Panc1 (cell line): ENCODE data around the gene CROCC2. TPM values are rescaled to one million over a fixed set of nuclear protein-coding genes. Genes with fewer than 3 reads are reported as not detected.

Experiments
- ATAC-seq: fragments of 200-7000 bp; cut with Tn5 transposase; 2 replicates; pipeline ENCODE4 v1.9.1; 2020; ENCODE audit warnings: mild to moderate bottlenecking, moderate library complexity
- BruUV-seq: library from RNA; stranded (reverse); fragments of 400-500 nt; replicated peaks from 2 replicates; lab custom pipeline; 2021; lab: Mats Ljungman, UMichigan
- CTCF ChIA-PET: fragments of 300-600 bp; sonication (Branson Sonifier 250); formaldehyde crosslinking; loops from one replicate; lab custom pipeline; 2022; ENCODE audit warnings: antibody characterized with exemption; lab: Charles Lee
- POLR2A ChIA-PET: fragments of 300-600 bp; sonication (Branson Sonifier 250); formaldehyde crosslinking; loops from one replicate; lab custom pipeline; 2022; ENCODE audit warnings: antibody characterized with exemption; lab: Charles Lee
- DNase-seq: peaks from one replicate; pipeline ENCODE4 v3.0.0-alpha.2; 2010; ENCODE audit warnings: low read depth, low spot score
- H3K27ac ChIP-seq: 2 replicates; pipeline ENCODE4 v1.5.1; 2011; ENCODE audit warnings: mild to moderate bottlenecking, low read length, inconsistent platforms
- H3K27me3 ChIP-seq: fragments of 200-500 bp; sonication (Bioruptor generic); 2 replicates; pipeline ENCODE4 v1.6.0; 2014; ENCODE audit warnings: low read length, inconsistent platforms; ENCODE audit not compliant: control insufficient read depth, insufficient read depth
- H3K36me3 ChIP-seq: fragments of 200-500 bp; sonication (Bioruptor generic); 2 replicates; pipeline ENCODE4 v1.5.1; 2014; ENCODE audit warnings: inconsistent platforms, mild to moderate bottlenecking, low read length, moderate library complexity; ENCODE audit not compliant: control insufficient read depth, insufficient read depth
- H3K4me1 ChIP-seq: 2 replicates; pipeline ENCODE4 v1.5.1; 2011; ENCODE audit warnings: inconsistent platforms, mild to moderate bottlenecking, low read length, moderate library complexity; ENCODE audit not compliant: control insufficient read depth, insufficient read depth
- H3K4me3 ChIP-seq, 2 experiments: 2 replicates each; pipeline ENCODE4 v1.5.1; 2011 to 2012; ENCODE audit warnings: low read depth in 2 of 2, low read length in 2 of 2, mild to moderate bottlenecking in 2 of 2, inconsistent platforms in 1 of 2, moderate library complexity in 1 of 2
- H3K9me3 ChIP-seq: fragments of 200-500 bp; sonication (Bioruptor generic); 2 replicates; pipeline ENCODE4 v1.5.1; 2014; ENCODE audit warnings: low read depth, mild to moderate bottlenecking, inconsistent platforms, low read length, moderate library complexity; ENCODE audit not compliant: control insufficient read depth, insufficient read depth
- POLR2AphosphoS5 ChIP-seq: IDR thresholded peaks from 2 replicates; pipeline ENCODE4 v1.6.1; 2012; ENCODE audit warnings: mild to moderate bottlenecking, low read depth, low read length, moderate library complexity
- SIN3A ChIP-seq: IDR thresholded peaks from 2 replicates; pipeline ENCODE4 v1.6.1; 2012; ENCODE audit warnings: low read depth, mild to moderate bottlenecking, low read length, moderate library complexity, borderline replicate concordance; ENCODE audit not compliant: insufficient read depth
- TCF7L2 ChIP-seq: IDR thresholded peaks from 2 replicates; pipeline ENCODE4 v1.6.1; 2011; ENCODE audit warnings: mild to moderate bottlenecking, low read depth, low read length, inconsistent platforms
- in situ Hi-C: cut with HindIII; loops from 2 replicates; pipeline ENCODE4 v1.10.0; 2016; ENCODE audit warnings: low sequenced_read_pairs, low pct_unique_long_range_greater_than_20kb
- intact Hi-C: fragments of 100-400 bp; cut with micrococcal nuclease; formaldehyde crosslinking; loops from one replicate; pipeline ENCODE4 v1.10.0; 2022; ENCODE audit not compliant: unreplicated experiment
- total RNA-seq: library from RNA; stranded (reverse); gene quantifications from one replicate; pipeline ENCODE4 v1.2.1, GENCODE V29; 2021; ENCODE audit not compliant: unreplicated experiment
- TF ChIP-seq, protein P1 (sequence below): fragments of 450-650 bp; IDR thresholded peaks from 2 replicates; pipeline ENCODE4 v1.5.1; 2017; ENCODE audit warnings: mild to moderate bottlenecking
- TF ChIP-seq, protein P2 (sequence below), 2 experiments: IDR thresholded peaks; 2 replicates each; pipeline ENCODE4 v1.6.1; 2011 to 2012; ENCODE audit warnings: low read depth in 2 of 2, control low read depth in 1 of 2, low read length in 1 of 2, mild to moderate bottlenecking in 1 of 2, moderate library complexity in 1 of 2; ENCODE audit not compliant: insufficient read depth in 1 of 2

CROCC2 gene
- total RNA-seq, 1 experiment from 2014 or later = 0.23 TPM

DNA sequence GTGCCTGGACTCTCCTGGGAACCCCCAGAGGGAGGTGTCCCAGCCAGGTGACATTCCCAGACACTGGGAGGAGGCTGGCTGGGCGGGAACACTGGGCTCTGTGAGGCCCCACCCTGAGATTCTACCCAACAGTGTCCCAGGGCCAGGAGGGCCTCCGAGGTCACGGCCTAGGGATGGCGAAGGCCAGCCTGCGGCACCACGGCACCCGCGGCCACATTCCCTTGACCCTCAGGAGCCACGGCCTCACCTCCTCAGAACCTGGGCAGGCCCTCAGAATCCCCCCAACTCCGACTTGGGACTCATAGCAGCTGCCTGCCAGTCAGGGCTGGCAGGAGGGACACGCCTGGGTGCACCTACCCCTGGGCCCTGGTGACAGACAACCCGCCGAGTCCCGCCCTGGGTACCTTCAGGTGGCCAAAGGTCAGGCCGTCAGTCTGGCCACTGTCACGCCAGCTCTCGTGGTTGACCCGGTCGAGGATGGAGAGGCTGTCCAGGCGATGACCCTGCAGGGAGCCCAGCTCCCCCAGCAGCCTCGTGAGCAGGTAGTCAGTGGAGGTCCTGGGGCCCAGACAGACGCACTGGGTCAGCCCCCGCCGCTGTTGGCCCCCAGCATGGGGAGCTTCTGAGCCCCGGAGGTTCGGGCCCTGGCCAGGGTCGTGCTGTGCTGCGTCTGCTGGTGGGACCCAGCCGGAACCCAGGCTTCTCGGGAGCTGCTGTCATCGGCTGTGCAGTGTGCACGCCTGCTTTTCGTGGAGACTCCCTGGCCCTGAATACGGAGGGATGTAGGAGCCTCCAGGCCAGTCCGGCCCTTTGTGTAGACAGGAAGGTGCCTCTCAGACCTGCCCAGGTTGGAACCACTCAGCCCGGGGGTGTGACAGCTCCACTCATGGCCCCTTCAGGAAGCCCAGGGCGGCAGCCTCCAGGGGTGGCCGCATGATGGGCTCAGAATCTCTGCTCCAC lies 16.3 kb upstream of the CROCC2 start:
- H3K27ac ChIP-seq = no peak overlapping the region
- ChIA-PET POLR2A (no interaction called here), CTCF (interaction anchor here (1.2 kb wide), 1 partner anchor 49 kb away, joined by 3 read pairs; no protein-coding TSS in a partner anchor)
- no peaks in the 10 kb centered on the region for H3K27me3 ChIP-seq
- intact Hi-C loops (no loop called here), in situ Hi-C loops (no loop called here)
- no peak overlapping the region for H3K4me3 ChIP-seq
- TF ChIP-seq, protein P1, sequence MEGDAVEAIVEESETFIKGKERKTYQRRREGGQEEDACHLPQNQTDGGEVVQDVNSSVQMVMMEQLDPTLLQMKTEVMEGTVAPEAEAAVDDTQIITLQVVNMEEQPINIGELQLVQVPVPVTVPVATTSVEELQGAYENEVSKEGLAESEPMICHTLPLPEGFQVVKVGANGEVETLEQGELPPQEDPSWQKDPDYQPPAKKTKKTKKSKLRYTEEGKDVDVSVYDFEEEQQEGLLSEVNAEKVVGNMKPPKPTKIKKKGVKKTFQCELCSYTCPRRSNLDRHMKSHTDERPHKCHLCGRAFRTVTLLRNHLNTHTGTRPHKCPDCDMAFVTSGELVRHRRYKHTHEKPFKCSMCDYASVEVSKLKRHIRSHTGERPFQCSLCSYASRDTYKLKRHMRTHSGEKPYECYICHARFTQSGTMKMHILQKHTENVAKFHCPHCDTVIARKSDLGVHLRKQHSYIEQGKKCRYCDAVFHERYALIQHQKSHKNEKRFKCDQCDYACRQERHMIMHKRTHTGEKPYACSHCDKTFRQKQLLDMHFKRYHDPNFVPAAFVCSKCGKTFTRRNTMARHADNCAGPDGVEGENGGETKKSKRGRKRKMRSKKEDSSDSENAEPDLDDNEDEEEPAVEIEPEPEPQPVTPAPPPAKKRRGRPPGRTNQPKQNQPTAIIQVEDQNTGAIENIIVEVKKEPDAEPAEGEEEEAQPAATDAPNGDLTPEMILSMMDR = no peak
- TF ChIP-seq POLR2AphosphoS5 (no peak), TCF7L2 (no peak), SIN3A (no peak)
- TF ChIP-seq, protein P2, sequence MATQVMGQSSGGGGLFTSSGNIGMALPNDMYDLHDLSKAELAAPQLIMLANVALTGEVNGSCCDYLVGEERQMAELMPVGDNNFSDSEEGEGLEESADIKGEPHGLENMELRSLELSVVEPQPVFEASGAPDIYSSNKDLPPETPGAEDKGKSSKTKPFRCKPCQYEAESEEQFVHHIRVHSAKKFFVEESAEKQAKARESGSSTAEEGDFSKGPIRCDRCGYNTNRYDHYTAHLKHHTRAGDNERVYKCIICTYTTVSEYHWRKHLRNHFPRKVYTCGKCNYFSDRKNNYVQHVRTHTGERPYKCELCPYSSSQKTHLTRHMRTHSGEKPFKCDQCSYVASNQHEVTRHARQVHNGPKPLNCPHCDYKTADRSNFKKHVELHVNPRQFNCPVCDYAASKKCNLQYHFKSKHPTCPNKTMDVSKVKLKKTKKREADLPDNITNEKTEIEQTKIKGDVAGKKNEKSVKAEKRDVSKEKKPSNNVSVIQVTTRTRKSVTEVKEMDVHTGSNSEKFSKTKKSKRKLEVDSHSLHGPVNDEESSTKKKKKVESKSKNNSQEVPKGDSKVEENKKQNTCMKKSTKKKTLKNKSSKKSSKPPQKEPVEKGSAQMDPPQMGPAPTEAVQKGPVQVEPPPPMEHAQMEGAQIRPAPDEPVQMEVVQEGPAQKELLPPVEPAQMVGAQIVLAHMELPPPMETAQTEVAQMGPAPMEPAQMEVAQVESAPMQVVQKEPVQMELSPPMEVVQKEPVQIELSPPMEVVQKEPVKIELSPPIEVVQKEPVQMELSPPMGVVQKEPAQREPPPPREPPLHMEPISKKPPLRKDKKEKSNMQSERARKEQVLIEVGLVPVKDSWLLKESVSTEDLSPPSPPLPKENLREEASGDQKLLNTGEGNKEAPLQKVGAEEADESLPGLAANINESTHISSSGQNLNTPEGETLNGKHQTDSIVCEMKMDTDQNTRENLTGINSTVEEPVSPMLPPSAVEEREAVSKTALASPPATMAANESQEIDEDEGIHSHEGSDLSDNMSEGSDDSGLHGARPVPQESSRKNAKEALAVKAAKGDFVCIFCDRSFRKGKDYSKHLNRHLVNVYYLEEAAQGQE (IDR thresholded peaks at IDR 0.05; ENCODE audit: insufficient read depth in 1 of 2, low read depth in 2 of 2, low read length in 1 of 2) = no peak
- H3K9me3 ChIP-seq = no peaks in the 10 kb centered on the region
- no TSS peak for BruUV-seq
- DNase-seq (no peak), ATAC-seq (no peak)
- peaks cover 6% of the 10 kb centered on the region for H3K4me1 ChIP-seq
- no peaks in the 10 kb centered on the region for H3K36me3 ChIP-seq

DNA sequence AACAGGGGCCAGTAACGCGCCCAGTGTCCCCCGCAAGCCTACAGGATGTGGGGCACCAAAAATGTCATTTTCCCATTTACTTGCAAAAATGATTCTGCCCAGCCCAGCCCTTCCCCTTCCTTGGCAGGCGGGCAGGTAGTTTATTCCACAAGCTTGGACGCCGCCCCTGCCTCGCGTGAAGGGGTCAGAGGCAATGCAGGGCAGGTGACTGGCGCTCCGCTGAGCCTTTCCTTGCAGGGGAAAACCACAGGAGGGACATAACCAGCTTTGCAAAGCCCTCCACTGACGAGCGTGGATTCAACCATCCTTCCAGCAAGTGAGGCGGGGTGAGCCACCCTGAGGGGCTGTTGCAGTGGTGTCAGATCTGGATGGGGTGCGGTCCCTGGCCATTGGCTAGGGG lies 15.4 kb upstream of the CROCC2 start:
- in situ Hi-C loops = no loop called here
- POLR2A ChIA-PET = no interaction called here

More for the DNA sequence above, 15.4 kb upstream of the CROCC2 start:
- H3K4me1 ChIP-seq = peaks cover 6% of the 10 kb centered on the region
- H3K36me3 ChIP-seq = no peaks in the 10 kb centered on the region
- BruUV-seq = no TSS peak
- H3K4me3 ChIP-seq = no peak overlapping the region
- ATAC-seq = no peak
- CTCF ChIA-PET = interaction anchor here (1.2 kb wide), 1 partner anchor 50 kb away, joined by 3 read pairs; no protein-coding TSS in a partner anchor
- no peaks in the 10 kb centered on the region for H3K27me3 ChIP-seq
- no peaks in the 10 kb centered on the region for H3K9me3 ChIP-seq
- TF ChIP-seq TCF7L2 (no peak), SIN3A (no peak), POLR2AphosphoS5 (no peak)
- TF ChIP-seq, protein P1 = no peak
- TF ChIP-seq, protein P2 (IDR thresholded peaks at IDR 0.05; ENCODE audit: insufficient read depth in 1 of 2, low read depth in 2 of 2, low read length in 1 of 2) = no peak
- H3K27ac ChIP-seq = no peak overlapping the region
- intact Hi-C loops = no loop called here
- DNase-seq = no peak
